Neural cell (in vitro differentiated cells): ENCODE results near the gene CSMD2. TPM values are rescaled to one million over a fixed set of nuclear protein-coding genes. Genes with fewer than 3 reads are reported as not detected.

ENCODE experiments used
- H2AFZ ChIP-seq: fragments of 200-600, 300-800 bp; sonication (generic), shearing (Covaris generic); 2 replicates; pipeline ENCODE4 v1.6.0; 2014; ENCODE audit warnings: low read depth, mild to moderate bottlenecking, antibody characterized with exemption, low read length, moderate library complexity
- H3F3A ChIP-seq: fragments of 200-600 bp; shearing (Covaris generic); 2 replicates; pipeline ENCODE4 v1.6.1; 2016; ENCODE audit warnings: mild to moderate bottlenecking, moderate library complexity, mixed read lengths, antibody characterized with exemption, low read length; ENCODE audit not compliant: insufficient read depth, poor library complexity, severe bottlenecking
- H3K27ac ChIP-seq: fragments of 200-600, 300-800 bp; sonication (generic), shearing (Covaris generic); 2 replicates; pipeline ENCODE4 v1.5.1; 2014; ENCODE audit warnings: mild to moderate bottlenecking, low read length, moderate library complexity
- H3K27me3 ChIP-seq: fragments of 300-800, 200-600 bp; sonication (generic), shearing (Covaris generic); 2 replicates; pipeline ENCODE4 v1.6.0; 2014; ENCODE audit warnings: mild to moderate bottlenecking, low read depth, low read length, moderate library complexity; ENCODE audit not compliant: insufficient read depth
- H3K36me3 ChIP-seq: fragments of 300-800, 200-600 bp; sonication (generic), shearing (Covaris generic); 2 replicates; pipeline ENCODE4 v1.5.1; 2014; ENCODE audit warnings: mild to moderate bottlenecking, antibody characterized with exemption, low read length, moderate library complexity; ENCODE audit not compliant: insufficient read depth
- H3K4me2 ChIP-seq: fragments of 300-800, 200-600 bp; sonication (generic), shearing (Covaris generic); 2 replicates; pipeline ENCODE4 v1.6.0; 2014; ENCODE audit warnings: mild to moderate bottlenecking, low read length
- H3K4me3 ChIP-seq: fragments of 300-800, 200-600 bp; sonication (generic), shearing (Covaris generic); 2 replicates; pipeline ENCODE4 v1.5.1; 2014; ENCODE audit warnings: mild to moderate bottlenecking, low read length, moderate library complexity
- H3K79me2 ChIP-seq: fragments of 200-600 bp; shearing (Covaris generic); replicated peaks from 2 replicates; pipeline ENCODE4 v1.6.0; 2014; ENCODE audit warnings: mild to moderate bottlenecking, low read length, moderate library complexity; ENCODE audit not compliant: insufficient read depth
- H3K9ac ChIP-seq: fragments of 300-800, 200-600 bp; sonication (generic), shearing (Covaris generic); 2 replicates; pipeline ENCODE4 v1.6.1; 2016; ENCODE audit warnings: mild to moderate bottlenecking, low read length, mixed read lengths
- H3K9me2 ChIP-seq: fragments of 200-600 bp; shearing (Covaris generic); 2 replicates; pipeline ENCODE4 v1.6.1; 2016; ENCODE audit warnings: mild to moderate bottlenecking, low read length, mixed read lengths; ENCODE audit not compliant: insufficient read depth
- H3K9me3 ChIP-seq: fragments of 200-600, 300-800 bp; sonication (generic), shearing (Covaris generic); 2 replicates; pipeline ENCODE4 v1.6.1; 2016; ENCODE audit warnings: mild to moderate bottlenecking, mixed run types, low read length, moderate library complexity, mixed read lengths
- H4K20me1 ChIP-seq: fragments of 200-600 bp; shearing (Covaris generic); 2 replicates; pipeline ENCODE4 v1.6.1; 2016; ENCODE audit warnings: mild to moderate bottlenecking, mixed run types; ENCODE audit not compliant: insufficient read depth
- EP300 ChIP-seq: fragments of 450-650 bp; conservative IDR thresholded peaks from 2 replicates; pipeline ENCODE4 v1.6.1; 2014; ENCODE audit warnings: antibody characterized with exemption, mild to moderate bottlenecking, moderate library complexity; ENCODE audit not compliant: poor library complexity, severe bottlenecking
- EZH2 ChIP-seq: fragments of 200-600, 300-800 bp; shearing (Covaris generic), sonication (generic); IDR thresholded peaks from 2 replicates; pipeline ENCODE4 v1.6.1; 2014; ENCODE audit warnings: antibody characterized with exemption, low read length, borderline replicate concordance, mild to moderate bottlenecking; ENCODE audit not compliant: insufficient read depth, poor library complexity, severe bottlenecking
- MXI1 ChIP-seq: fragments of 450-650 bp; conservative IDR thresholded peaks from 2 replicates; pipeline ENCODE4 v1.6.1; 2014; ENCODE audit warnings: antibody characterized with exemption, mild to moderate bottlenecking; ENCODE audit not compliant: poor library complexity, severe bottlenecking
- POLR2AphosphoS5 ChIP-seq: IDR thresholded peaks from 2 replicates; pipeline ENCODE4 v1.6.1; 2012
- RAD21 ChIP-seq: fragments of 450-650 bp; conservative IDR thresholded peaks from 2 replicates; pipeline ENCODE4 v1.6.1; 2014; ENCODE audit warnings: antibody characterized with exemption, mild to moderate bottlenecking, moderate library complexity
- SMC3 ChIP-seq: fragments of 450-650 bp; conservative IDR thresholded peaks from 2 replicates; pipeline ENCODE4 v1.6.1; 2014; ENCODE audit warnings: antibody characterized with exemption, mild to moderate bottlenecking, moderate library complexity; ENCODE audit not compliant: poor library complexity
- TAF1 ChIP-seq: IDR thresholded peaks from 2 replicates; pipeline ENCODE4 v1.6.1; 2012; ENCODE audit warnings: low read depth
- polyA plus RNA-seq: library from polyadenylated mRNA; depleted of rRNA; stranded (reverse); fragments of >200 nt; gene quantifications from 2 replicates; pipeline ENCODE4 v1.2.3, GENCODE V29; 2014
- TF ChIP-seq, protein P1 (sequence below): fragments of 450-650 bp; IDR thresholded peaks from 2 replicates; pipeline ENCODE4 v1.5.1; 2014; ENCODE audit warnings: antibody characterized with exemption, mild to moderate bottlenecking, moderate library complexity; ENCODE audit not compliant: poor library complexity, severe bottlenecking
- TF ChIP-seq, protein P2 (sequence below): IDR thresholded peaks from 2 replicates; pipeline ENCODE4 v1.6.1; 2012; ENCODE audit warnings: borderline replicate concordance

Gene CSMD2
- polyA plus RNA-seq, 1 donor from 2014 or later = 9.6 TPM

DNA sequence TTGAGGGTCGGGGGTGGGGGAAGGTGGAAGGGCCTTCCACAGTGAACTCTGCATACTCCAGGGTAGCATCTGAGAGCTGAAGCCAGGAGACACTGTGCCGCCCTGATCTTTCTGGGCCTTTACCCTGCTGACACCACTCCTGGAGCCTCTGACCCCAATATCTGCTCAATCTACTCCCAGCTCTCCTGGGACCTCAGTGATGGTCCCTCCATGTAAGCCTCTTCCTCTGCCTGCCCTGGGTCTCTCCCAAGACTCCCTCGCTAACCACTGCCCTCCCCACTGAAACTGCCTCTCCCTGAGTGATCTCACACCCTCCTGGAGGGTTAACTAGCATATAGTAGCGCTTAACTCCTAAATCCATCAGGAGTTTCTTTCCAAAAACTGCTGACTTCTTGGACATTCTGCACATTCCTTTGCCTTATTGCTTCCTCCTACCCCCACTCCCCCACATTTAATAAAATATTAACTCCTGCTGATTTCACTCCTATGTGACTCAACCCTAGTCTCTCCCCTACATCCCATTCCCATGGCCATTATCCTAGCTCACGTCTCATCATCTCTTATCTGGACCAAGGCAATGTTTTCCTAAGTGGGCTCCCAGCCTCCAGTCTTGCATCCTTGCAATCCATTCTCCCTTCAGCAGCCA lies 155.6 kb downstream of the CSMD2 start:
- H3K9me3 ChIP-seq = peaks cover 3% of the 10 kb centered on the region
- H3K9me2 ChIP-seq = no peaks in the 10 kb centered on the region
- no peak overlapping the region for H3K4me3 ChIP-seq
- no peaks in the 10 kb centered on the region for H3K27me3 ChIP-seq
- H3K36me3 ChIP-seq = no peaks in the 10 kb centered on the region
- no peak overlapping the region for H3K9ac ChIP-seq
- H3K4me2 ChIP-seq = no peak overlapping the region
- no peaks in the 10 kb centered on the region for H3F3A ChIP-seq
- no peaks in the 10 kb centered on the region for H3K79me2 ChIP-seq
- TF ChIP-seq EP300 (no peak), SMC3 (no peak), MXI1 (no peak), POLR2AphosphoS5 (no peak), EZH2 (no peak), TAF1 (no peak)
- TF ChIP-seq, protein P1, sequence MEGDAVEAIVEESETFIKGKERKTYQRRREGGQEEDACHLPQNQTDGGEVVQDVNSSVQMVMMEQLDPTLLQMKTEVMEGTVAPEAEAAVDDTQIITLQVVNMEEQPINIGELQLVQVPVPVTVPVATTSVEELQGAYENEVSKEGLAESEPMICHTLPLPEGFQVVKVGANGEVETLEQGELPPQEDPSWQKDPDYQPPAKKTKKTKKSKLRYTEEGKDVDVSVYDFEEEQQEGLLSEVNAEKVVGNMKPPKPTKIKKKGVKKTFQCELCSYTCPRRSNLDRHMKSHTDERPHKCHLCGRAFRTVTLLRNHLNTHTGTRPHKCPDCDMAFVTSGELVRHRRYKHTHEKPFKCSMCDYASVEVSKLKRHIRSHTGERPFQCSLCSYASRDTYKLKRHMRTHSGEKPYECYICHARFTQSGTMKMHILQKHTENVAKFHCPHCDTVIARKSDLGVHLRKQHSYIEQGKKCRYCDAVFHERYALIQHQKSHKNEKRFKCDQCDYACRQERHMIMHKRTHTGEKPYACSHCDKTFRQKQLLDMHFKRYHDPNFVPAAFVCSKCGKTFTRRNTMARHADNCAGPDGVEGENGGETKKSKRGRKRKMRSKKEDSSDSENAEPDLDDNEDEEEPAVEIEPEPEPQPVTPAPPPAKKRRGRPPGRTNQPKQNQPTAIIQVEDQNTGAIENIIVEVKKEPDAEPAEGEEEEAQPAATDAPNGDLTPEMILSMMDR = no peak
- TF ChIP-seq, protein P2, sequence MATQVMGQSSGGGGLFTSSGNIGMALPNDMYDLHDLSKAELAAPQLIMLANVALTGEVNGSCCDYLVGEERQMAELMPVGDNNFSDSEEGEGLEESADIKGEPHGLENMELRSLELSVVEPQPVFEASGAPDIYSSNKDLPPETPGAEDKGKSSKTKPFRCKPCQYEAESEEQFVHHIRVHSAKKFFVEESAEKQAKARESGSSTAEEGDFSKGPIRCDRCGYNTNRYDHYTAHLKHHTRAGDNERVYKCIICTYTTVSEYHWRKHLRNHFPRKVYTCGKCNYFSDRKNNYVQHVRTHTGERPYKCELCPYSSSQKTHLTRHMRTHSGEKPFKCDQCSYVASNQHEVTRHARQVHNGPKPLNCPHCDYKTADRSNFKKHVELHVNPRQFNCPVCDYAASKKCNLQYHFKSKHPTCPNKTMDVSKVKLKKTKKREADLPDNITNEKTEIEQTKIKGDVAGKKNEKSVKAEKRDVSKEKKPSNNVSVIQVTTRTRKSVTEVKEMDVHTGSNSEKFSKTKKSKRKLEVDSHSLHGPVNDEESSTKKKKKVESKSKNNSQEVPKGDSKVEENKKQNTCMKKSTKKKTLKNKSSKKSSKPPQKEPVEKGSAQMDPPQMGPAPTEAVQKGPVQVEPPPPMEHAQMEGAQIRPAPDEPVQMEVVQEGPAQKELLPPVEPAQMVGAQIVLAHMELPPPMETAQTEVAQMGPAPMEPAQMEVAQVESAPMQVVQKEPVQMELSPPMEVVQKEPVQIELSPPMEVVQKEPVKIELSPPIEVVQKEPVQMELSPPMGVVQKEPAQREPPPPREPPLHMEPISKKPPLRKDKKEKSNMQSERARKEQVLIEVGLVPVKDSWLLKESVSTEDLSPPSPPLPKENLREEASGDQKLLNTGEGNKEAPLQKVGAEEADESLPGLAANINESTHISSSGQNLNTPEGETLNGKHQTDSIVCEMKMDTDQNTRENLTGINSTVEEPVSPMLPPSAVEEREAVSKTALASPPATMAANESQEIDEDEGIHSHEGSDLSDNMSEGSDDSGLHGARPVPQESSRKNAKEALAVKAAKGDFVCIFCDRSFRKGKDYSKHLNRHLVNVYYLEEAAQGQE = no peak
- H4K20me1 ChIP-seq = no peaks in the 10 kb centered on the region
- no peak overlapping the region for H3K27ac ChIP-seq
- H2AFZ ChIP-seq = no peak overlapping the region

DNA sequence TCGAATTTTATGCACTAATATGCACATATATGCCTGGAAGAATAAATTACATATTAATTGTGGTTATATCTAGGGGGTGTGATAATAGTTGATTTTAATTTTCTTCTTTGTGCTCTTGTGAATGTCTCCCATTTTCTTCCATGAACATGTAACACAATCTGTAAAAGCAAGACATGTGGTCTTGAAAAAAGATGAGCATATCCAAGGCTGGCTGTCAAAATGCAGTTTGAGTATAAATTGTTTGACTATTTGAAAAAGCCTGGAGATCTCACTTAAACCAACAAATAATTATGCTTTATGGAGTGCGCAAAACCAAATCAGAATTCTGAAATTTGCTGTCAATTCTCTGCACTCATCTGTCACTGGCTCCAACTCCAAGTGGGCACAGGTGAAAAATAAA lies 157.3 kb downstream of the CSMD2 start:
- Histone ChIP-seq H3K36me3 (no peaks in the 10 kb centered on the region), H3K9me2 (no peaks in the 10 kb centered on the region), H3K79me2 (no peaks in the 10 kb centered on the region), H3K27me3 (no peaks in the 10 kb centered on the region), H2AFZ (no peak overlapping the region), H3K4me2 (no peak overlapping the region), H4K20me1 (no peaks in the 10 kb centered on the region), H3K4me3 (no peak overlapping the region), H3K9me3 (peaks cover 2% of the 10 kb centered on the region), H3F3A (no peaks in the 10 kb centered on the region), H3K9ac (no peak overlapping the region), H3K27ac (no peak overlapping the region)
- no peak for TF ChIP-seq SMC3

DNA sequence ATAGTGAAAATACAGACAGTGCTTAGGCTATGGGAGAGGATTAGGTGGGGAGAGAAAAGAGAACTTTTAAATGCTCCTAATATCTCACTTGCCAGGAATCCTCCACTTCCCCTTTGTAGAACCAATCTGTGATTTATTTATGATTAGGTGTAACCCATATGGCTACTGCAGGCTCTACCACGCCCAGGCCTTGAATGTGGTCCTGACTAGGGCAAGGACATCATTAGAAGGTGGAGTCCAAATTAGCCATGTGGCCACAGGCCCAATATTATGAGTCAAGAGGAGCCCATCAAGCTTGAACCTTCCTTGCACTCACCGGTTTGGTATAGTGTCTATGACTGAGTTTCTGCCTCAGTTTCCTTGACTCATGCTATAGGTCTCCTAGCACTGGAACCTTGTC lies 159.7 kb downstream of the CSMD2 start:
- Histone ChIP-seq H4K20me1 (no peaks in the 10 kb centered on the region), H3K4me3 (no peak overlapping the region), H3K27me3 (no peaks in the 10 kb centered on the region), H3K9ac (no peak overlapping the region), H3K4me2 (no peak overlapping the region), H3K36me3 (no peaks in the 10 kb centered on the region), H3K79me2 (no peaks in the 10 kb centered on the region), H3K9me2 (no peaks in the 10 kb centered on the region), H3F3A (no peaks in the 10 kb centered on the region), H3K9me3 (no peaks in the 10 kb centered on the region), H3K27ac (no peak overlapping the region), H2AFZ (no peak overlapping the region)
- TF ChIP-seq MXI1 = no peak
- TF ChIP-seq, protein P1 = no peak
- TF ChIP-seq TAF1 = no peak
- TF ChIP-seq EP300 = no peak
- no peak for TF ChIP-seq EZH2
- TF ChIP-seq RAD21 = no peak
- TF ChIP-seq SMC3 = no peak
- TF ChIP-seq POLR2AphosphoS5 = no peak
- TF ChIP-seq, protein P2 = no peak
